ENCODE results near the gene IL1R2. TPM values are rescaled to one million over a fixed set of nuclear protein-coding genes. Genes with fewer than 3 reads are reported as not detected.
A peak's percentile ranks its signal among the peaks of the same experiment; 100 is the strongest.

Gene IL1R2
- total and polyA plus RNA-seq, 9 of the 15 experiments (the other 6 are each of a cell fraction or from before 2014, with no cell fraction given): 0.13 TPM; not detected in 8

GRCh38 chr2:102064679-102065674, 73.2 kb downstream of the IL1R2 start (continued):
- TF ChIP-seq ZNF518B (CRISPR knock-in tag; IDR thresholded peaks at IDR 0.05) (no peak), ZKSCAN1 (IDR thresholded peaks at IDR 0.05; ENCODE audit: low read depth, low read length) (no peak), ETS2 (tag; IDR thresholded peaks at IDR 0.05; ENCODE audit: borderline replicate concordance, poor library complexity, severe bottlenecking) (no peak), PTRF (tag; IDR thresholded peaks at IDR 0.05) (peak; percentile 47; the same call in 1 of the 2 replicates), NEUROD1 (IDR thresholded peaks at IDR 0.05; ENCODE audit: borderline replicate concordance, low read depth, low read length, partially characterized antibody) (peak; percentile 37), RHOXF2B (CRISPR knock-in tag; conservative IDR thresholded peaks at IDR 0.05) (no peak), ZSCAN29 (IDR thresholded peaks at IDR 0.05) (0 out of 2 replicates have a peak, but pooled peaks have one; percentile 51), HDAC2 (IDR thresholded peaks at IDR 0.05) (0 out of 2 replicates have a peak, but pooled peaks have one; percentile 15), HDAC3 (IDR thresholded peaks at IDR 0.05; ENCODE audit: borderline replicate concordance, partially characterized antibody) (peak; percentile 40), TBP (optimal IDR thresholded peaks at IDR 0.05; ENCODE audit: low read depth, low read length) (peak; percentile 12), SMARCE1 (IDR thresholded peaks at IDR 0.05) (no peak), KLF13 (tag; IDR thresholded peaks at IDR 0.05; ENCODE audit: borderline replicate concordance, low read depth) (no peak), HNRNPL (IDR thresholded peaks at IDR 0.05; ENCODE audit: low read depth, low read length) (0 out of 2 replicates have a peak, but pooled peaks have one; percentile 36), ZBTB2 (IDR thresholded peaks at IDR 0.05) (0 out of 2 replicates have a peak, but pooled peaks have one; percentile 2), ZNF589 (CRISPR knock-in tag; IDR thresholded peaks at IDR 0.05; ENCODE audit: low read depth) (no peak), NFATC3 (IDR thresholded peaks at IDR 0.05) (no peak), RAD51 (IDR thresholded peaks at IDR 0.05; ENCODE audit: borderline replicate concordance, low read depth) (no peak)

Data from K562 (cell line).